Endometrium (tissue), 2 donors: ENCODE measurements around the gene NXNL1.
A peak's percentile ranks its signal among the peaks of the same experiment; 100 is the strongest.

Experiments
- FAIRE-seq: peaks from 2 replicates; lab custom pipeline; 2012; peaks lifted over from hg19 to GRCh38; lab: Jason Lieb, UNC
- donor health status: control.
- donor health status: control.

The NXNL1 gene

DNA sequence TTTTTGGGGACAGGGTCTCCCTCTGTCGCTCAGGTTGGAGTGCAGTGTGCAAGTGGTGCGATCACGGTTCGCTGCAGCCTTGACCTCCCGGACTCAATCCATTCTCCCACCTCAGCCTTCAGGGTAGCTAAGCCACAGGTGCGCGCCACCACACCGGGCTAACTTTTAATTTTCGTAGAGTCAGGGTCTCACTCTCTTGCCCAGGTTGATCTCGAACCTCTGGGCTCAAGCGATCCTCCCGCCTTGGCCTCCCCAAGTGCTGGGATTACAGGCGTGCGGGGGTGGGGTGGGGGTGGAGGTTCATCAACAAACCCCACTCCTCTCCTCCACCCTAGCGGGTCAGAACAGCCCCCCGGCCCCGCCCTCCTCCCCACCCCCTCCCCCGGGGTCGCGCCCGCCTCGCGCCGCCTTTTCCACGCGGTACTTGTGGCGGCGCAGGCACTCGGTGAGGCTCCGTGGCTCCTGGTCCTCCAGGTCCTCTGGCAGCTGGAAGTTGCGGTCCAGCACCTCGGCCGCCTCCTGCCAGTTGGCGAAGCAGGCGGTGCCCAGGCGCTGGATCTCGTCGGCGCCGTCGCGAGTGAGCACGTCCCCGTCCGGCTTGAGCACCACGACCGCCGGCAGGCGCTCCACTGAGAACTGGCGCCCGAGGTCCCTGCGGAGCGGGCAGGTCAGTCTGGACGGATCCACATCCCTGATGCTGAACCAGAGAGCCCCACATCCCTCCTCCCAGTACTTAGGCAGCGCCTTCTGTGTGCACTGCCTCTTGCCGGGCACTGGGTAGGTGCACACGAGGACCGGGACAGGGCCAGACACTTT is 5.2 kb downstream of the NXNL1 start:
- FAIRE-seq, result no peak

DNA sequence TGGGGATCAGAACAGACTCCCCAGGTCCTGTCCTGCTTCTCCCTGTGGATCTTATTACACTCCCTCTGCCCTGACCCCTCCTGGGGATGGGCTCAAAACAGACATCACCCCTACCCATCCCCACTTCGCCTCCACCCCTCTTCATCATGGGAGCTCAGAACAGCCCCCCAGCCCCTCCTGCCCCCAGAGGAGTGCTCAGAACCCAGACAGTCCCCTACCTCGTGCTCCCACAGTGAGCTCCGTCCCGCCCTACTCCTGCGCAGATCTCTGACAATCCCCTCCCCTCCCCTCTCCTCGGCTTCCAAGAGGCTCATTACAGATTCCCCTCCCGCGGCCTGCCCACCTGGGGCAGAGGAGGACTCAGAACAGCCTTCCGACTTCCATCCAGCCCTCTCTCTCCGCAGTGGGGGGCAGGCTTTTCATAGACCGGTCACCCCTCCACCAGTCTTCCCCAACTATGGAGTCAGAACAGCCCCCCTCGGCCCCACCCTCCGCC is 6.1 kb downstream of the NXNL1 start:
- FAIRE-seq, result no peak

DNA sequence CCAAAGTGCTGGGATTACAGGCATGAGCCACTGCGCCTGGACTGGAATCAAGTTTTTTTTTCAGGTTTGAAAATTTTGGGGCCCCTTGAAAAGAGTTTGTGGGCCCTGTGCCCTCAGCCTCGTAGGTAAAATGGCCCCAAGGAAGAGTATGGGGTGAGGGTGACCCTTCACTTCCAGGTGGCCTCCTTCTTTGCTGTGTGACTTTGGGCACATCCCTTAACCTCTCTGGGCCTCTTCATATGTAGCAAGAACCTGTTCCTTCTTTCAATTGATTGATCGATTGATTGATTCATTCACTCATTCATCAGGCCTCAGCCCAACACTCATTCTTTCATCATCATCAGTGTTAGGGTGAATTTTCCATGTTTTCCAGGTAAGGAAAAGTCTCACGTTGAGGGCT is 8.9 kb downstream of the NXNL1 start:
- no peak for FAIRE-seq

DNA sequence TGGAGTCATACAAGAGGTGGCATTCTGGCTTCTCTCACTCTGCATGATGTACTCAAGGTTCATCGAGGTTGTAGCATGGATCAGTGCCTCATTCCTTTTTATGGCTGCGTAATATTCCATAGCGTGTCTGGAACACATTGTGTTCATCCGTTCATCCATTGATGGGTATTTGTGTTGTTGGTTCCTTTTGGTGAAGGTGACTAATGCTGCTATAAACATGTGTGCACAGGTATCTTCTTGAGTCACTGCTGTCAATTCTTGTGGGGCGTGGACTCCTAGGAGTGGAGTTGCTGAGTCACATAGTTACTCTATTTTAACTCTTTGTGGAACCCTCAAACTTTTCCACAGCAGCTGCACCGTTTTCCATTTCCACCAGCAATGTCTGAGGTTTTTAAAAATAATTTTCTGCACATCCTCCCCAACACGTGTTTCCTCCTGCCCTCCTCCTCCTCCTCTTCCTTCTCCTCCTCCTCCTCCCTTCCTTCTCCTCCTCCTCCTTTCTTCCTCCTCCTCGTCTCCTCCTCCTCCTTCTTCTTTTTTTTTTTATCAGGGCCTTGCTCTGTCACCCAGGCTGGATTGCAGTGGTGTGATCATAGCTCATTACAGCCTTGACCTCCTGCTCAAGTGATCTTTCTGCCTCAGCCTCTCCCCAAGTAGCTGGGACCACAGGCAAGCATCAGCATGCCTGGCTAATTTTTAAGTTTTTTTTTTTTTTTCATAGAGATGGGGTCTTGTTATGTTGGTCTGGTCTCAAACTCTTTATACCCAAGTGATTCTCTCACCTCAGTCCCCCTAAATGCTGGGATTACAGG is 10.3 kb downstream of the NXNL1 start:
- FAIRE-seq, result no peak

DNA sequence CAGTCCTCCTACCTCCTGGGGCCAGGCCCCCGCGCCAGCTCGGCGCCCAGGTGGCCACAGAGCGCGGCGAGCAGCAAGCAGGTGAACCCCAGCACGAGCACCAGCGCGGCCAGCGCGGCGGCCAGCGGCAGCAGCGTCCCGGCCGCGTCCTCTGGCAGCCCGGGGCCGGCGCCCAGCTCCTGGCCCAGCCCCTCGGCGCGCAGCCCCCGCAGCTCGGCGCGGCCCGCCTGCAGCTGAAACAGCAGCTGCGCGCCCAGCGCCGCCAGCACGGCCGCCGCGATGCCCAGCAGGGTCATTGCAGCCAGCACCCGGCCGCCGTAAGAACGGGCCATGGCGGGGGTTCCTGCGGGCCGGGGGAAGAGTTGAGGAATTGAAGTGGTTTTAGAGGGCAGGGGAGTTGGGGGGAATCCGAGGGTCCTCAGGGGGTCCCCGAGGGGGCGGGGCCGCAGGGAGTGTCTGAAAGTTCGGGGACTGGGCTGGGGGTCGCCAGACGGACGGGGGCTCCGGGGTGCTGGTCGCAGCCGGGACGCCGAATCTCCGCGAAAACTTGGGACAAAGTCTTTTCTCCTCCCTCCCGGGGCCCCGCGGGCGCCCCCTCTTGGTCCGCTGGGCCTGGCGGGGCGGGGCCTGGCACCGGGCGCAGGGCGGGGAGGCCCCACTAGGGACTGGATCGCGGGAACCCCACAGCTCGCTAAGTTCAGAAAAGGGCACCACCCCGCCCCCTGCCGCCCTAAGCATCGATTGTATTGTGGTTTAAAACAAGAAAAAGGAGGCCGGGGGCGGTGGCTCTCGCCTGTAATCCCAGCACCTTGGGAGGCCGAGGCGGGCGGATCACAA is 12.4 kb downstream of the NXNL1 start, which contains the start of gene TMEM221:
Gene TMEM221, minus strand, starts transcription at position 538 of the 837 bp plus-strand sequence. Its CDS starts 206 bp downstream, at position 332.
- no peak for FAIRE-seq

DNA sequence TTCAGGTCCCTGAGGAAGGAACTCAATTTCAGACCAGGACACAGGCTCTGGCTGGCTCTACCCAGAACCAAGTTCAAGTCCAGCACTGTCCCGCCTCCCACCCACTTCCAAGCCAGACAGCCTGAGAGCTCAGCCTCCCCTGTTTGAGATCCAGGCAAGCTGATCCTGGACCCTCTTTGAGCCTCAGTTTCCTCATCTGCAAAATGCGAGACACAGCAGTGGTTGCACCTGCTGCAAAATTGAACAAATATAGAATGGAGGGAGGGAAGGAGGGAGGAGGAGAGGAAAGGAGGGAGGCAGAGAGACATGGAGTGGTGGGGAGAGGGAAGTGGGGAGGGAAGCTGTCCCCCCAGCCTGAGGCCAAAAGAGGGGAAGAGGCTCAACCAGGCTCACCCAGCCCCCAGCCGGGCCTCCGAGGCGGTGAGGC is 13.0 kb downstream of the NXNL1 start:
- FAIRE-seq, result no peak

DNA sequence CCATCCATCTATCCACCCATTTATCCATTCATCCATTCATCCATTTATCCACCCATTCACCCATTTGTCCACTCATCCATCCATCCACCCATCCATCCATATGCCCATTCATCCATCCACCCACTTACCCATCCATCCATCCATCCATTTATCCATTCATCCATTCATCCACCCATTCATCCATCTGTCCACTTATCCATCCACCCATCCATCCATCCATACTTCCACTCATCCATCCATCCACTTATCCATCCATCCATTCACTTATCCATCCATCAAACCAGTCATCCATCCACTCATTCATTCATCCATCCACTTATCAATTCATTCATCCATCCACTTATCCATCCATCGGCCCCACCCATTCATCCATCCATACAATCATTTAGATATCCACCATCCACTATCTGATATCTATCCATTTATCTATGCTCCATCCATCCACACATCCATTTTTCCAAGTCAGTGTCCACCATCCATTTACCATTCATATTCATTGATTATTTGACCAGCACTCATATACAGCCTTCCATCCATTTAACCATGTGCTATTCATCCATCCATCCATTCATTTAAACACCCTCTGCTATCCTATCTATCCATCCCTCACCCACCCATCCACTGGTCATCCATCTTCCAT is 15.1 kb downstream of the NXNL1 start:
- FAIRE-seq, result no peak

DNA sequence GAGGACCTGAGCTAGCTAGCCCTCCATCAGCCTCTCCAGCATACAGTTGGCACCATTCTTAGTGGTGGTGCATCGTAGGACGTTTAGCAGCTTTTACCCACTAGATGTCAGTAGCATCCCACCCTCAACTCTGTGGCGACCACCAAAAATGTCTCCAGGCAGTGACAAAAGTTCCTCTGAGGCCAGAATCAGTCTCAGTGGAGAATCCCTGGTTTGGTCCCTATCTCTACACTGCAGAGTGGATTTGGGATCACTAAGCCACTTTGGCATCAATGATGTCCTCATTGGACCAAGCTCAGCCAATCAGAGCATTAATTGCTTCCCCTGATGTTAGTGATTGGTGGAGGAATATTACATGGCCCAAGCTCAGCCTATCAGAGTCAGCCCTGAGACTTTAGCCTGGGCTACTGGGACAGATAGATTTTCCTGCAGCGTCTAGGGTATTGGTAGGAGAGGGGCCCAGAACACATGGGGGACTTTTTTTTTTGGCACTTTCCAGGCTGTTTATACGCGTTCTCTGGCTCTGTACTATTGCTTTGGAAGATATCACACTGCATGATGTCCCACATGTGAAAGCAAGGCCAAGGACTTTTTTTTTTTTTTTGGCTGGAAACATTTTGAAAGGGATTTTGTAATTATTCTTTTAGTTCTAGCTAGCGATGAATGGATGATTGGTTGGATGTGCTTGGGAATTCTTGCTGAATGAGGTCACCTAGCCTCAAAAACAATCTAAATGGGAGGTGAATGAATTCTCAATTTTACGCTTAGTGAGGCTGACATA is 19.3 kb downstream of the NXNL1 start:
- FAIRE-seq, result no peak

DNA sequence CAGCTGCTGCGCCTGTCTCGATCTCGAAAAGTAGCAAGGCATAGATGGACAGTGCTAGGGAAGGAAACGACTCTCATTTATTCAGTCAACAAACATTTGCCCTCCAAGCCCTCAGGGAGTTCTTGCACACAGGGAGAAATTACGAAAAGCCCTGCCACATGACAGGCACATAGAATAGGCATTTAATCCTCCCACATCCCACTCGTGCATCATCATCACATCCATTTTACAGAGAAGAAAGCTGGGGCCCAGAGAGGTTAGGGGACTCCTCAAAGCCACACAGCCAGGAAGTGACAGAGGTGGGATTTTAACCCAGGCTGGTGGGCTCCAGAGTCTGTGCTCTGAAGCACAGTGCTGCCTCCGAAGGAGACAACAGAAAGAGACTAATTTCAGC is 23.9 kb downstream of the NXNL1 start:
- FAIRE-seq, result no peak

DNA sequence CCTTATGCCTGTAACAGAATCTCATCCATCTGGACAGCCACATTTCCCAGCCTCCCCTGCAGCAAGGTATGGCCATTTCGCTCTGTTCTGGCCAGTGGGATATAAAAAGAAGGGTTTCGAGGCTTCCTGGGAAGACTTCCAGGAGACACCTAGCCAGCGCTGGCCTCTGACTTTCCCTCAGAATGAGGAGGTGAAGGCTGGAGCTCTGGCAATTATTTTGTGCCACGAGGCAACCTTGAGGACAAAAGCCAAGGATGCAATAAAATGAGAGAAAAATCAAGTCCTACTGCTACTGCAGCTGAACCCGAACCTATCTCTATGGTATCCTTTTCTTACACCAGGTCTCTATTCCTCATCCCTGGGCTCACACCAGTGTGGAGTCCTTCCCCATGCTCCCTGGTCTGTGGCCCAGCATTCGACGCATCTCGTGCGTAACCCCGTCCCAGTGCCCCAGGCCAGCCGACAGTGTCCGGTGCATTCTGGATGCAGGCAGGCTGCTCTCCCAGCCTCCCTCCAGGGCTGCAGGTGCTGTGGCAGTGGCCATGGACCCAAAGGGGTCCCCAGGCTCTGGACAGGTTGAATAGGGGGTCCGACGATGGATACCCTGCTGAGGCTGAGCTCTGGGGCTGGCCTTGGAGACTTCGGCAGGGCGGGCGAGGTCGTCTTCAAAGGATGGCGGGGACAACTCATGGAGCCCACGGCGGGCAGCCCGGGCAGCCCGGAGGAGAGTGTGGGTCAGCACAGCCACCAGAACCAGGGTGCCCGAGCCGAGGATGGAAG is 24.4 kb downstream of the NXNL1 start:
- FAIRE-seq, result no peak

DNA sequence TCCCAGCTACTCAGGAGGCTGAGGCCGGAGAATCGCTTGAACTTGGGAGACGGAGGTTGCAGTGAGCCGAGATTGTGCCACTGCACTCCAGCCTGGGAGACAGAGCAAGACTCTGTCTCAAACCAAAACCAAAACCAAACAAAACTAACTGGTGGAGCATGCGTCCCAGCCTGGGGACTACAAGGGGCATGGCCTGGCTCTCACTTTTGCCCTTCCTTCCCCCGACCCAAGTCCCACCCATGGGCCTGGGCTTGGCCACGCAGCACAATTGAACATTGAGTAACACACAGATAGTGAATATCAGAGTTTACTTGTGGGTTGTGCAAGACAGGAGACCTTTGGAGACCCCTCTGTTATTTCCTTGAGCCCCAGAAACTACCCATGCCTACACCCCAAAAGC is 25.5 kb downstream of the NXNL1 start:
- FAIRE-seq, result no peak

DNA sequence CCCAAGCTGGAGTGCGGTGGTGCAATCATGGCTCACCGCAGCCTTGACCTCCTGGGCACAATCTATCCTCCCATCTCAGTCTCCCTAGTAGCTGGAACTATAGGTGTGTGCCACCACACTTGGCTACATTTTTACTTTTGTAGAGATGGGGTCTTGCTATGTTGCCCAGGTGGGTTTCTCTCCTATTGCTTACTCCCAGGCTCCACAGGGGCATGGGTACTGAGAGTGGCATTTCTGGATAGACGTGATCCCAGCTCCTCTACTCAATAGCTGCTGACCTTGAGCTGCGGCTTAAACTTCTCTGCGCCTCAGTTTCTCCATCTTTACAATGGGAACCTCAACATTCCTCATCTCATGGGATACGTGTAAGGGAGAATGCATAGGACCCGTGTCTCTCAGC is 29.3 kb downstream of the NXNL1 start:
- FAIRE-seq, result no peak

DNA sequence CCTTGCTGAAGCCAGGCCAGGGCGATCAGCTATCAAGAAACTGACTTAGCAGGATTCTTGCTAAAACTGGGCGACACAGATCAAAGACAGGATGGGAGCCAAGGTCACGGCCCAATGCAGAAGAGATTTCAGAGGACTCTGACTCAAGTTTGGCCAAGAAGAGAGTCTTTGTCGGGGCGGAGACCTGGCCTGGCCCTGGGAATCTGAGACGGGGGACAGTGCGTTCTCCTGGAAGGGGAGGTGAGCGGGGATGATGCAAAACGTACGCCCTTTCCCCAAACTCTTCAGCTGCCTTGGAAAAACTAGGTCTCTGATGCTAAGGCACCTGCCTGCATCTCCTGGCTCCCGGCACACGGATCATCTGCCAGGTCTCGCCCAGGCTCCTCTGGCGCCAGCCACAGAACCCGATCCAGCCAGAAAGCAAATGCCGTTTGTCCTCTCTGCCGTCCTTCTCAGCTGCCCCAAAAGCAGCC is 31.0 kb downstream of the NXNL1 start:
- FAIRE-seq, result no peak

DNA sequence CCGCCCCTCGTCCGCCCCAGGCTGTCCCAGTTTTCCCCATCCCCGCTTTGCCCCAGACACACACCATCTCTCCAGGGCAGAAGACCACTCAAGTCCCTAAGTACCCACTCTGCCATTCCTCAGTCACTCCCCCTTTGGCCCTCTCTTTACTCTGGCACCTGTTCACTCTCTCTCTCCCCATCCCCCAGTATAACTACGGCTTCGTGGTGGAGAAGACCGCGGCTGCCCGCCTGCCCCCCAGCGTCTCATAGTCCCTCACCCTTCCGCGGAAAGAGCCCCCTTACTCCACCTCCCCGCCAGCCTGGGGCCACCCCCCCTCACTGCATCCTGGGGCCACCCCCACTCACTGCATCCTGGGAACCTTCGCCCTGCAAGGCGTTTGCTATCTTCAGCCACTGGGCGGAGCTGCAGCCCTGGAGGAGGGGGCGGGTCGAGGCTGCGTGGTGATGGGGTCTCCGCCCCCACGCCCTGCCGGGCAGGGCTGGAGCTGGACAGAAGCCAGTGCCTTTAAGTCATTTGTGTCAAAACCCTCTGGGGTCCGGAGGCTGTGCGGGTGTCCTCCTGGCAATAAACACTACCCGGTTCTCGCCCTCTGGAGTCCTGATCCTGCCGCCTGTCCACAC is 35.9 kb downstream of the NXNL1 start:
- no peak for FAIRE-seq

DNA sequence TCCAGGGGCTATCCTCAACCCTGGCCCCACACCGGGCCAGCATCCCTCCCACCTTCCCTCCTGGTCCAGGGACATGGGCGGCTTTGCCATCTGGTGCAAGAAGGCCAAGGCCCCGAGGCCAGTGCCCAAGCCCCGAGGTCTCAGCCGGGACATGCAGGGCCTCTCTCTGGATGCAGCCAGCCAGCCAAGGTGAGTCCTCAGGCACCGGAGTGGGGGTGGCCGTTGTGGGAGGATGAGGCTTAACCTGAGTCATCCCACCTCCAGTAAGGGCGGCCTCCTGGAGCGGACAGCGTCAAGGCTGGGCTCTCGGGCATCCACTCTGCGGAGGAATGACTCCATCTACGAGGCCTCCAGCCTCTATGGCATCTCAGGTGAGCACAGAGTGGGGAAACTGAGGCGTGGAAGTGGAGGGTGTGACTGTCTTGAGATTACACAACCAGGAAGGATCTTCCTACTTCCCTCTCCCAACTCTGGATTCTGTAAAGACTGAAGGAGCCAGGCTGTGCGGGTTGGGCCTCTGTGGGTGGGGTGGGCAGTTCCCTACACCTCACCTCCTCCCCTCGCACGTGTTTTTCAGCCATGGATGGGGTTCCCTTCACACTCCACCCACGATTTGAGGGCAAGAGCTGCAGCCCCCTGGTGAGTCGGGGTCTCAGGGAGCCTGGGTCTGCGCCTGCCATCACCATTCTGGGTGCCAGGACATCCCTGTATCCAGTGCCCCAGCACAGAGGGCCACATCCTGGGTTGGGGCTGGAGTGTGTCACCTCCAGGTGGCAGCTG is 37.1 kb downstream of the NXNL1 start:
- no peak for FAIRE-seq

DNA sequence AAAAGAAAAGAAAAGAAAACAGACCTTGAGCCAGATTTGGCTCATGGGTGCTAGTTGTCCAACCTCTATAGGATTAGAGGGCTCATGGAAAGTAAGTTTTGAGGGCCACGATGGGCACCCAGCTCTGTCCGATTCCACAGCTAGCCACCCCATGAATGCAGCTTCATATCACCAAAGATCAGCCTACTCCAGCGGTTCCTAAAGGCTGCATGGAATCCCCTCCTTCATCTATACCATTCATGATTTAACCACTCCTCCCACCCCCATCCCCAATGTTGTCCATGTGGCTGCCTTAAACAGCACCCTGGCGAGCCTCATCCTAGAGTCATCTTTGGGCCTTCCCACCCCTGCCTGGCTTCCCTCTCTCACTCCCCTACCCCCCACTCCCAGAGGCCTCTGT is 38.8 kb downstream of the NXNL1 start:
- FAIRE-seq, result no peak

DNA sequence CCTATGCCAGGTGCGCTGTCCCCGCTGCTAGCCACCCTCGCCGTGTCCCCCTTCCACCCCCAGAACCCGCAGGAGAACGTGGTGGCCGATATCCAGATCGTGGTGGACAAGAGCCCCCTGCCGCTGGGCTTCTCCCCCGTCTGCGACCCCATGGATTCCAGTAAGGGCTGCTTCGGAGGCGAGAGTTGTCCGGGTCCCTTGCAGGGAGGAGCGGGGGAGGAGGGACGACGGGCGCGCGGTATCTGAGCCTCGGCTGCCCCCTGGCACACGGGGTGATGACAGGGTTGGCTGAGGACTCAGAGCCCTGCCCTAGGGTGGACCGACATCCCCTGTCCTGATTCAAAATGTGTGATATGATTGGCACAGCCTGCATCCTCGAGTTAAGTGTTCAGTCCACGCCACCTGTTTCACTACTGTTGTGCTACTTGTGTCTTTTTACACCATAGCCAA is 40.2 kb downstream of the NXNL1 start:
- FAIRE-seq, result no peak

DNA sequence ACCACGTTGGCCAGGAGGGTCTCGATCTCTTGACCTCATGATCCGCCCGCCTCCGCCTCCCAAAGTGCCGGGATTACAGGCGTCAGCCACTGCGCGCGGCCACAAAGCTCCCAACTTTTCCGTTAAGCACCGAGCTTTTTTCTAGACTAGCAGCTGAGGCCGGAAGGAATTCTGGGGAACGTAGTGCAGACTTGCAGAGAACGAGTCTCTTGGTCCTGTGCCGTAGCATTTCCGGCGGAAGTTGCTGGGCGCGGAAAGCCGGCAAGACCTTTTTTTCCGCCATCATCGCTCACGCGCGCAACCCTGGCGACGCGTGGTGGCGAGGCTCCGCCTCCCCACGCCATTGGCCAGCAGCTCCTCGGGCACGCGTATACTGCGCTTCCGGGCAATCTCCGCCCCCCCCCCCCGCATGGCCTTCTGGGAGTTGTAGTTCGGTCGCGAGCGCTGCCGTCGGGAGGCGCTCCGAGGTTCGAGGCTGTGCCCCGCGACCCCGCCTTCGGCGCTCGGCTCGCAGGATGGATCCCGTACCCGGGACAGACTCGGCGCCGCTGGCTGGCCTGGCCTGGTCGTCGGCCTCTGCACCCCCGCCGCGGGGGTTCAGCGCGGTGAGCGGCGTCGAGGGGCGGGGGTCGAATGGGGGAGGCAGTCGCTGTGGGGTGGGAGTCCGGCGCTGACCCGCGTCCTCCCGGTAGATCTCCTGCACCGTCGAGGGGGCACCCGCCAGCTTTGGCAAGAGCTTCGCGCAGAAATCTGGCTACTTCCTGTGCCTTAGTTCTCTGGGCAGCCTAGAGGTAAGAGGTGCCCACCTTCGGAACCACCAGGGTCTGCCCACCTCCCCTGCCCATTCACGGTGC is 40.9 kb downstream of the NXNL1 start, which contains the start of gene MVB12A:
Gene MVB12A, plus strand, starts transcription at position 427 of the 854 bp plus-strand sequence. Its CDS starts 89 bp downstream, at position 516.
- peak; percentile 99 for FAIRE-seq
